HG02588 (cell line): ENCODE measurements around the gene MYO1H.

ENCODE experiments used
- ATAC-seq: cut with Tn5 transposase; IDR thresholded peaks from one replicate; pipeline ENCODE4 v1.9.1; 2021; ENCODE audit warnings: mild to moderate bottlenecking, moderate library complexity; ENCODE audit not compliant: unreplicated experiment

The MYO1H gene

GRCh38 chr12:109489016-109489954 lies 141.6 kb downstream of the MYO1H start:
- no peak for ATAC-seq

DNA sequence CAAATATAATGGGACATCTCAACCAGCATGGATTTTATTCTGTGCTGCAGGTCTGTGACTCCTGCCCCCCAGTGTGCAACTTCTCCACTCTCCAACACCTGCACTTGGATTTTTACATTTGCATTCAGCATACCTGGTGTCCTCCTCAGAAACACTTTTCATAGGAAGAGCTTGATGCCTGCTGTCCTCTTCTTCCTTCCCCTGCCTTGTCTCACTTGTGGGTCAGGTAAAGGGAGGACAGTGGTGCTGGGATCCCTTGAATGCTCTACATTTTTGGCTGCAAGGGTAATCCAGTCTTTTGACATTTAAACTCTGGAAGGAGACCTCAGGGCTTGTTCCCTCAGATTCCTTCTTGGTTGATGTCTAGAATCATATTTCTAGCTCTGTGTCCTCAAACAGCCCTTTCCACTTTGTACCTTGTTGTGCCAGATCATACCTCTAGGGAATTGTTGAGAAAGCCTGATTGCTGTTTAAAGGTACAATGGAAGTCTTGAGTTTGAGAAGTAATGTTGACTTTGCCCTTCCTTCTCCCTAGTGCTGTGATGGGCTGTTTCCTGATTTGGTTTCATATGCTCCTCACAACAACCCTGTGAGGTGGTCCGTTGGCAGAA lies 142.4 kb downstream of the MYO1H start:
- ATAC-seq = no peak

DNA sequence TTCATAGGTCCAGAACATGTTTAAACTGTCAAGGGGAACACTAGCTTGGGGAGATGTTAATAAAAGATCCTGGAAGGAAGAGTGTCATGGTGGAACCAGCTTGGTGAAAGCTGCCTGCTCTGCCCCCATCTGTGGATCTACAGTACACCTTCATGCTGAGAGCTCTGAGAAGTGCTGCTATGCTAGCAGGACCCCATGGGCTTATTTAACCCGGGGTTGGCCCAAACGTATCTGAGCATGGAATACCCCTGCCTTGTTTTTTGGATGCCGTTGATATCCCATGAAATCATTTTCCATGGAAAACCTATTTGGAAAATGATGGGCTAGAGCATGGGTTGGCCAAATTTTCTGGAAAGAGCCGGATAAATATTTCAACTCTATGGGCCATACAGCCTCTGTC lies 144.0 kb downstream of the MYO1H start:
- no peak for ATAC-seq

DNA sequence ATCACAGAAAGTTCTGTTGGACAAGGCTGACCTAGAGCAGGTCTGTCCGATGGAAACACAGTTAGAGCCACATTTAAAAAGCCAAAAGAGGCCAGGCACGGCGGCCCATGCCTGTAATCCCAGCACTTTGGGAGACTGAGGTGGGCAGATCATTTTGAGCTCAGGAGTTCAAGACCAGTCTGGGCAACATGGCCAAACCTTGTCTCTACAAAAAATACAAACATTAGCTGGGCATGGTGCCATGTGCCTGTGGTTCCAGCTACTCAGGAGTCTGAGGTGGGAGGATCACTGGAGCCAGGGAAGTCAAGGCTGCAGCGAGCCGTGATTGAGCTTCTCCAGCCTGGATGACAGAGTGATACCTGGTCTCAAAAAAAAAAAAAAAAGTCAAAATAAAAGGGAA lies 144.7 kb downstream of the MYO1H start:
- ATAC-seq = no peak

GRCh38 chr12:109493090-109493489 lies 145.4 kb downstream of the MYO1H start:
- no peak for ATAC-seq

- ATAC-seq = no peak
Measured at GRCh38 chr12:109493938-109494337, 146.2 kb downstream of the MYO1H start.

- ATAC-seq = no peak
Measured at GRCh38 chr12:109494348-109494881, 146.7 kb downstream of the MYO1H start.

GRCh38 chr12:109495012-109495411 lies 147.3 kb downstream of the MYO1H start:
- no peak for ATAC-seq

DNA sequence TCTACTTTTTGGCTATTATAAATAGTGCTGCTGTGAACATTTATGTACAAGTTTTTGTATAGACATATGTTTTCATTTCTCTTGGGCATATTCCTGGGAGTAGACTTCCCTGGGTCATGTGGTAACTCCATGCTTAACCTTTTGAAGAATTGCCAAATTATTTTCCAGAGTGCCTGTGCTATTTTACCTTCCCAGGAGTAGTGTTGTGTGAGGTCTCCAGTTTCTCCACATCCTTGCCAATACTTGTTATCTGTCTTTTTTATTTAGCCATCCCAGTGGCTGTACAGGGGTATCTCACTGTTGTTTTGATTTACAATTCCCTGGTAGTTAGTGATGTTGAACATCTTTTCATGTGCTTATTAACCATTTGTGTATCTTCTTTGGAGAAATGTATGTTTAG lies 148.6 kb downstream of the MYO1H start:
- no peak for ATAC-seq

GRCh38 chr12:109497675-109498074 lies 150.0 kb downstream of the MYO1H start:
- ATAC-seq = no peak
